ENCODE data around the gene KSR2.
A peak's percentile ranks its signal among the peaks of the same experiment; 100 is the strongest.

KSR2 gene

DNA sequence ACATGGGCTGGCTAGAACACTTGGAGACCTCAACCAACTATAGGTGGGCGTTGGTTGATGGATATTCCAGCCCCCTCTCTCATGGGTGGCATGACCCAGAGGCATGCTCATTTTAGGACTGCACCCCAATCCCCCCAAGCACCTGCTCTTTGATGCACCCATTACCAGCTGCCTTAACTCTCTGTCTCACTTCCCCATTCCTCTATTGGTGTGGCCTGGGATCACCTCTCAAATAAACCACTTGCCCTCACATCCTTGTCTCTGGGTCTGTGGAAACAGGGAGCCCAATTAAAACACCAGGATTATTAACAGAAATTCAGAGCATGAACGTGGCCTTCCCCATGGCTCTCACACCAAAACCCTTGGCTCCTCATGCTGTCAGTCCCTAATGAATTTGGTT is 405.1 kb downstream of the KSR2 start:
- no peak for DNase-seq

DNA sequence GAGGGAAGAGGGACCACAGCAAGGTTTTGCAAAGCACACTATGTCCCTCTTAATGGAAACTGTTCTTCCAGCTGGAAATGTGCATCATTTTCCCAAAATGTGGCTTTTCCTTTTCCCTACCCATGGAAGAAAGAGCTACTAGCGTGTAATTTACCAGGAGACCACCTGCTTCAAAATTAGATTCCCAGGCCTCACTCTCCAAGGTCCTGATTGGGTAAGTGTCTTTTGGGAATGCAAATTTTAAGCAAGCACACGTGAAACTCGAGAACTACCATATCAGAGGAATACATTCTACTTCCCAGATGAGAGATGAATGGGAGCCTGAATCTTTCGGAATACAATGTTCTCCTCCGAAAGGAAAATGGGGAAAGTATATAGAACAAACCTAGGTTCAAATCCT is 405.8 kb downstream of the KSR2 start:
- DNase-seq: no peak

DNA sequence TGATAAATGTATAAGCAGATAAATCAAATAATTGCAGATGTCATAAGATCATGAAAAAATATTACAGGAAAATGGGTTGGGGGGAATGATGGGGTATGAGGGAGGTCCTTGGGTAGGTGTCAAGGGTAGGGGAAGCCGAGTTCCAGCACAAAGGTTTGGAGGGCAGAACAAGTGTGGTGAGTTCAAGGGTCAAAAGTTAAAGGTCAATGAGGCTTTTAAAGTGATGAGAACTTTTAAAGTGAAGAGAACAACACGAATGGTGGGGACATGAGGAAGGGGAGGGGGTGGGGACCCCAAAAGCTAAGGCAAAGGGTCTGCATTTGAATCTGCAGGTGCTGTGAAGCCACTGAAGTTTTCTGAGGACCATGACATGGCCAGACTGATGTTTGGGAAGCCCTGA is 406.8 kb downstream of the KSR2 start:
- no peak for DNase-seq

DNA sequence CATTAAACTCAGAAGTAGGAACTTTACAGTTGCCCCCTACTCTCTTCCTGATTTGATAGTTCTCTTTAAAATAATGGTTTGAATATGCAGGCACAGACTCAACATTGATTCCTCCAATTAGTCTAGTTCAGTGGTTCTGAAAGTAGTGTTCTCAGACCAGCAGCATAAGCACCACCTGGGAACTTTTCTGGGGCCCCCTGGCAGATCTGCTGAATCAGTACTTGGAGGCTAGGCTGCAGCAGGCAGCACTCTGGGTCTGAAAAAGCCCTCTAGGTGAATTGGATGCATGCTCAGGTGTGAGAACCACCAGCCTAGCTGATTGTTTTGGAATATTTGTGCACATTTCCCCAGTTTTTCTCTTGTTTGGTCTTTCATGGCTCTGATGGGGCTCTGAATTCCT is 408.8 kb downstream of the KSR2 start:
- DNase-seq: no peak

DNA sequence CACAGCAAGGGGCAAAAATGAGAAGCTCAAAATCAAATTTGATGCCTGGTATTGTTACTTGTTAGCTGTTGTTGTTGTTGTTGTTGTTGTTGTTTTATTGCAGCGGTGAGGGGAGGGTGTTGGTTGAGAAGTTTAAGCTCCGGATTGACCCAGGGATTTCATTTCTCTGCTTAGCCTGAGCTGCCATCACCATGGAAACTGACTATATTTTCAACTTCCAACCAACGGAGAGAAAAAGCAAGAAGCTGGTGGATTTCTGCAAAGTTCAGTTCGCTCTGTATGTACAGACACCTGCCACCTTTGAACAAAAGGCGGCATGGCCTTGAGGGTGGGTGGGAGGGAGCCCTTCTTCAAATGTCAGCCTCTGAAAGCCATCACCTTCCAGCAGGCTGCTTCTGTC is 412.9 kb downstream of the KSR2 start:
- DNase-seq: no peak

DNA sequence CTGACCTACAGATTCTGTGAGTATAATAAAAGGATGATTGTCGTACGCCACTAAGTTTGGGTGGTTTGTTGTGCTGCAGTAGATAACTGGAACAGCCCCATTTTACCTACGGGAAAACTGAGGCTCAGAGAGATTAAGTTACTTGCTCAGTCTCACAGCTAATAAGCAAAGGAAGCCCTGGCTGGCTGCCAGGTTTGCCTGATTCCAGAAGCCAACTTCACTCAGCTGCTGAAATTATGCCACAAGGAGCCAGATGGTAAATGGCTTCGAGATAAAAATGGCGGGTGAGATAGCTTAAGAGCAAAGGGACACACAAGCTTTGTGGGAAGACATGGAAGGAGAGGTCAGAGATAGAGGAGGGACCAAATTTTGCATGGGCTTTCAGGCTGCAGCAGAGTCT is 415.8 kb downstream of the KSR2 start:
- DNase-seq: no peak

DNA sequence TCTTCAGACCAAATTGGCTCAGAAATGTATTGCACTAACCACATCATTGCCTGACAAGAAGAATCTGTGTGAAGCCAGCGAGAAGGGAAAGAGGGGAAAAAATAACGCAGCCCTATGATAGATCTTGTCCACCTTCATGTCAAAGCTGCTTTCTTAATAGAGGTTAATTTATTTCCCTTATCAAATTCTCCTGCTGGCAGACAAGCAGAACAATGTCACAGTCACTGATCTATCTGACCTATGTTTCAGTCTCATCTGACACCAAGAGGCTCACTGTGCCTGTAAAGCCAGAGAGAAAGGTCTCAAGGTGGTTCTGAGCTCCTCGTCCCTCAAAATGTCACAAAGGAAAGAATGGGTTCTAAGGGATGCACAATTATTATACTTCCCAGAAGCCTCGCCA is 417.1 kb downstream of the KSR2 start:
- no peak for DNase-seq

DNA sequence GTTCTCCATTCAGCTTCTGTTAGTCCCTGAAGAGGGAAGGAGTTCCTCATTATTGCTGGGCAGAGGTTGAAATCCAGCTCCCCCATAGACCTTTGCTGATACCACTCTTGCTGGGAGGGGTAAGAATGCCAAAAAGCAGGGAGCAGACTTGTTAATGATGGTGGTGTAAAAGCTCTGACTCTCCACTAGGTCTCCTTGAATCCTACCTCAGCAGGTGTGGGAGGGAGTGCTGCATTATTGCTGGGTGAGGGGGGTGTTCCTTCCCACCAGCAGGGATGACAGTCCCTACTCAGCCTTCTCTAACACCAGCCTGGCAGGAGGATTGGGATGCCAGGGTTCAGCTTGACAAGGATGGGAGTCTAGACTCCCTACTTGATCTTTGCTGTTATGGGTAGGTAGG is 421.6 kb downstream of the KSR2 start:
- no peak for DNase-seq

DNA sequence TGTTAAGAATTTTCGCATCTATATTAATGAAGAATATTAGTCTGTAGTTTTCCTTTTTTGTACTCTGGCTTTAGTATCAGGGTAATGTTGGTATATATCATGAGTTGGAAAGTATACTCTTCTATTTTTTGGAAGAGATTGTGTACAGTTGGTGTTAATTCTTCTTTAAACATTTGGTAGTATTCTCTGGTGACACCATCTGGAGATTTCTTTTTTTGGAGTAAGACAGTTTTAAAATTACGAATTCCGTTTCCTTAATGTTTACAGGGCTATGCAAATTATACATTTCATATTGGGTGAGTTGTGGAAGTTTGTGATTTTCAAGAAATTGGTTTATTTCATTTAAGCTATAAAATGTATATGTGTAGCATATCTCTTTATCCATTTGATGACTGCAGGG is 423.6 kb downstream of the KSR2 start:
- no peak for DNase-seq

DNA sequence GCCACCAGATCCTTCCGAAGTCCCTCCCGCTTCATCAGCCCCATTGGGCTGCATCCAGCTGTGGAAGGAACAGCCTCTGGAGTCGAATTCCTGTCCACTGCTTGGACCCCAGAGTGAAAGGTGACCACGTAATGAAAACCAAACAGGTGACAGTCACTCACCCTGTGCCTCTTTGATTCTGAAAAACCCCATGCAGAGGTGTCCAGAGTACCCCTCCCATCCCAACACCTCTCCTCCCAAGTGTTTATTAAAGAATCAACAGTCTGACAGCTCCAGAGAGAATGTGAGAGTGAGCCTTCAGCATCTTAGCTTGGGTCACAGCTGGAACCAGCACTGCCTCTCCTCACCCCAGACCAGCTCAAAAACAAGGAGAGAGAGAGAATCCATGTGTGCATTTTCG is 428.8 kb downstream of the KSR2 start:
- no peak for DNase-seq

DNA sequence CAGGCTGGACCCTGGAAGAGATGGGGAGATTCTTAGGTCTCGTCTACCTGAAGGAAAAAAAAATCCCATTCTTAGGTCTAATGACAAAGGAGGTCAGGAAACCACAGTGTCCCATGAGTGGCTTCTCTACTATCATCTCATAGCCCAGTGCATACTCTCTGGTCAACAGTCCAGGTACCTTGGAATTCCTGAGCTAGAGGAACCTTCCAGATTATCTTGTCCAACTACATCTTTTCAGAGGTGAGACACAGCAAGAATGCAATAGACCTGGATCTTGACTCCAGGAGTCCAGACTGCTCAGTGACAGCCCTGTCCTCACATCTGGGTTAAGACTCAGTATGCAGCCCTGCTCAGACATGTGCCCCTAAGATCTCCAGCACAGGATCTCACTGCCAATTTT is 429.9 kb downstream of the KSR2 start:
- DNase-seq: no peak

DNA sequence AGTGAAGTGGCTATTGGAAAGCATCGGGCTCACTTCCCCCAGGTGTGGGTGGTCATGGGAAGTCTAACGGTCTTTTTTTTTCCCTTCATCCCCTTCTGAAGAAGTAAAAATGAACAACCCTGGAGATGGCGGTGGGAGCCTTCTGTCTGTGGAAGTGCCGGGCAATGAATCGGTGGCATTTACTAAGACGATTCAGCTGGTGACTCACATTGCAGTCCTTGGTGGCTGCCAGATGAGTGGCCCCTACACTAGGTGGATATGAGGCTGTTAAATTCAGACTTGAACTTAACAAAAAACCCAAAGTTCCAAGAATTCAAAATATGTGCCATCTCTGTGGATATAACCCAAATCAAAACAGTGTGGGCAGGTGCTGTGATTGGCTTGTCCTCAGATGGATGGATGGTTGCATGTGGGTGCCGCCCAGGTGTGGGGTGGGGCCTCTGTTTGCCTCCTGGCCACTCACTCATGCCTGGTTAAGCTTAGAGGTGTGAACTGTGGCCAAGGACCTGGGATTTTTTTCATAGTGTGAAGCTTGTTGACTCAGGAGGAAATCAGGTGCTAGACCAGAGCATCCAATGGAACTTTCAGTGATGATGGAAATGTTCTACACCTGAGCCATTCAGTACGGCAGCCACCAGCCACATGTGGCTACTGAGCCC is 430.6 kb downstream of the KSR2 start:
- DNase-seq: no peak

DNA sequence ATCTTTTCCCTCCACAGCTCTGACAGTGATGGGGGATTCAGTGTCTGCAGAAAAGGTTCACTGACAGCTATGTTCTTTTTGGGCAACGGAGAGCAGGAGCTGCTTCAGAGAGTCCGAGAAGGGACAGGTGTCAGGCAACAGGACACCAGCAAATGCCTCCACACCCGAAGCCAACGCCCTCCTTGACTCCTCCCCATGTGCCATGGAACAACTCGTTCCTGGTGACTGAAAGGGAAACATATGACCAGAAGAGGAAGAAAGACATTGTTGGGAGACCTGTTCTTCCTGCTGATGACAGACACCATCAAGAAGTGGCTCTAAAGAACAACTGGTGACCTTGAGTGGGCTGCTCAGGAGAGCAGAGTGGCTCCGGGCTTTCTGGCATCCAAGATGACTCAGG is 435.1 kb downstream of the KSR2 start:
- no peak for DNase-seq

DNA sequence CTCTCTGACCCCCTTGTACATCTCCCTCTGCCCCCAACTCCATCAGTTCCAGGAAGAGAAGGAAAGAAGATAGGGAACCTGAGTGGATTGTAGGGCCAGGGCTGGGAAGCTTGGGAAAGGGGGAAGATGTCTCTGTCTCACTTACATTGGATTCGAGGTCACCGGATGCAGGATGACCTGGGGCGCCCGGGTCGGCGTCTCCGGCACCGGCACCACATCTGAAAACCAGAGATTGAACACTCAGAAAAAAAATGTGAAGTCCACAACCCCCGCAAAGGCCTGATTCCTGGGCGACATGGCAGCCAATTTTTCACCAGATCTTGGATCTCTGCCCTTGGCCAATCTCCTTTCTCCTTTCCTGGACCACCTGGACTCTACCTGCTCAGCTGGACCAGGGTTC is 438.0 kb downstream of the KSR2 start:
- DNase-seq: no peak

DNA sequence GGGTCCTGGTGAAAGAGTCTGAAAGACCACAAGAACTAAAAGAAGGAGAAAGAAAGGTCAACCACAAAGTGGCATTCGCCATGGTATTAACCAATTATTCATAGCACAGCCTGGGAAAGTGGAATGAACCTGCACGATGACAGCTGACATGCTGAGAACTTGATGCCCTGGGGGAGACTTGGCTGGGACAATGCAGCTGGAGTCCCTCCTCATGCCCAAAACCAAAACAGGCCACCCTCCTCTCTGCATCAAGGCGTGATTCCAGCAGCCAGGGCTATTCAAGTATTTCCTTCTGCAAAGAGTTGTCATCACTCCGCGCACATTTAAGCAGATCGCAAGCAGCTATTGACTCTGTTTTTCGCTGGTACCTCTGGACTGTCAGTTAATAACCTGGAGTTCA is 440.3 kb downstream of the KSR2 start:
- DNase-seq: no peak

DNA sequence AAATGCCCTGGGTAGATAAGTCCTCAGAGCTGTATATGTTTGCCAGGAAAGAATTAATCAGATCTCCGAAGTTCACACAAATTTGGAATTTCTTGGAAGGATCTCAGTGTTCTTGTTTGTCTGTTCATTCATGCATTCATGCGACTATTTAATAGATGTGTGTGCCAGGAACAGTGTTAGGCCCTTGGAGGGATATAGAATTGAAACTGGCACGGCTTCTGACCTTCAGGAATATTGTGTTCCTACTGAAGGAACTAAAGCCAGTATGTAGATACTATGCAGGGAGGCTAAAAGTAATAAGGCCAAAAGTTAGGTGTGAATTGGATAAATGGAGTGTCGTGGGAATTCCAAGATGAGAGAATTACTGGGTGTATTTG is 441.3 kb downstream of the KSR2 start:
- no peak for DNase-seq

DNA sequence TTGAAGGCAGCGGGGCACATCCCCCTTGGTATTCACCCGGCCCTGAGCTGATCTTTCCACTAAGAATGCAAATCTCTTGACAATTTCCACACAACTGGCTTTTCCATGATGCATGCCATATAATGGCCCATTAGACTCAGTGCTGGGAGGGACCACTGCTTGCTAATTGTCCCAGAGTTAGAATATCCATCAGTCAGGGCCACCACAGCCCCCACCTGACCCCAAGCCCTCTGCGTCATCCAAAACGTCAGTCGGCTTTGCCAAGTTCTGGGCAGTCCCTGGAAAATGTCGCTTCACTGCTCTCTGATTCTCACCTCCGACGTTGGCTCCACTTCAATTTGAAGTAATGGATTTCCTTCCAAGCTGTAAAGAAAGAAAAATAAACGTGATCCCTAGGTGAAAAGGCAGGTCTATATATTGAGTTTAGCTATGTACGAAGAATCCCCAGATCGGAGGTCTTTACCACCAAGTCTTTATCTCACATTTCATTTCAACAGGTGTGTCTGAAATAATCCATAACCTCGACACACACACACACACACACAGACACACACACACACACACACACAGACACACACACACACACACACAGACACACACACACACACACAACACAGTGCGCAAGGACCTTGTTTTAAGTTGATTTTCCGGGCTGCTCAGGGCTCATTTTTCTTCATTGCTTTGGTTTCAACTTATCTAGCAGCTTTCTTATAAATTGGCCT is 441.9 kb downstream of the KSR2 start:
- DNase-seq: peak; percentile 26

DNA sequence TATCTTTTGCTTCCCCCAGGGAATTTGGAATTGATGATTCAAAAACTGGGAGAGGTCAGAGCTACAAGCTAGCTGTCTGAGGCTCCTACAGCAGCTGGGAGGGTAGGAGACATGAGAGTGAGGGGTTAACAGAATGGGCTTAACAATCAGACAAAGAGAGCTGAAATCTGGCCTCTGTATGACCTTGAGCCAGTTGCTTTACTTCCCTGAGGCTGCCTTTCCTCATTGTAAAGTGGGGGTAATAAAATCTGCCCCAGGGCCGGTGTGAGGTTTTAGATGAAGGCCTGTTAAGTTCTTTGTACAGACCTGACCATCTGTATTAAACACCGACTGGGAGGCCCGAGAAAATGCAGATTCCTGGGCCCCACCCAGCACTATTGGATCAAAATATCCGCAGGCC is 443.0 kb downstream of the KSR2 start:
- peak; percentile 21 for DNase-seq

DNA sequence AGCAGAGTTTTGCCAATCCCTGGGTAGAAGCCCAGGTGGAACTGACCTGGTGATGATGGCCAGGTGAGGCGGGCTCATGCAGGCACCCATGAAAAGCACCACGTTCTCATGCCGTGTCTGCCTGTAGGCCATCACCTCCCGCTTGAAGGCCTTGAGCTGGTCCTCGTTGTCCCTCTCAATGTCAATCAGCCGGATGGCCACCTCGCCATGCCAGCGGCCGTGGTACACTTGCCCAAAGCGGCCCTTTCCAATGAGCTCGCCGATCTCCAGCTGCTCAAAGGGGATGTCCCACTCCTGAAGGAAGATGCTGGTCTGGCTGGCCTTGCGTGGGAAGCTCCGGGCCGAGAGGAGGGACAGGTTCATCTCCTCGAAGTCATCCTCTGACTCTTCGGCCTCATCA is 444.0 kb downstream of the KSR2 start:
- DNase-seq: no peak

DNA sequence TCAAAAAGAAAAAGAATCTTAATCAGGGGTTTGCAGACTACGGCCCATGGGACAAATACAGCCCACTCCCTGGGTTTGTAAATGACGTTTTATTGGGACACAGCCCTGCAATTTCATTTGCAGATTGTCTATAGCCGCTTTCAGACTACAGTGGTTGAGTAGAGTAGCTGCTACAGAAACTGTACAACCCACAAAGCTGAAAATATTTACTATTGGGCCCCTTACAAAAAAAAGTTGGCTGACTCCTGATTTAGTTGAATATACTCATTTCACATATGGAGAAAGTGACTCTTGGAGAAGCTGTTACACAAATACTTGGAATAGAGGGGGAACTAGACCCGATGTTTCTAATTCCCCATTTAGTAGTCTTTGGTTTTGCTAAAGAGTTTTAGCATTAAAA is 444.8 kb downstream of the KSR2 start:
- DNase-seq: peak; percentile 18

DNA sequence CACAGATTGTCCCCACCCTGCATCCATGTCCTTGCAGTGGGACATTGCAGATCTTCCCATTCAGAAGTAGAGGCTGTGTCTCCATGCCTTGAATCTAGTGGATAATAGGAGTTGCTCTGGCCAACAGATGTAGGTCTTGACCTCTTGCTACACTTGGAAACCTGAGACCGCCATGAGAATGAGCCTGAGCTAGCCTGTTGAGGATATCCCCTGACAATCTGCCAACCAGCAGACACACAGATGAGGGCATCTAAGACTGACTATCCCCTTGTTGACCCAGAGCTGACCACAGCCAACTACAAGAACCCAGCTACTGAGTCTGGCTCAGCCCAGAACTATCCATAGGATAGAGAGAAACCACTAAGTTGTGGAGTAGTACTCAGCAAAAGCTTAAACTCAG is 446.2 kb downstream of the KSR2 start:
- peak; percentile 2 for DNase-seq

DNA sequence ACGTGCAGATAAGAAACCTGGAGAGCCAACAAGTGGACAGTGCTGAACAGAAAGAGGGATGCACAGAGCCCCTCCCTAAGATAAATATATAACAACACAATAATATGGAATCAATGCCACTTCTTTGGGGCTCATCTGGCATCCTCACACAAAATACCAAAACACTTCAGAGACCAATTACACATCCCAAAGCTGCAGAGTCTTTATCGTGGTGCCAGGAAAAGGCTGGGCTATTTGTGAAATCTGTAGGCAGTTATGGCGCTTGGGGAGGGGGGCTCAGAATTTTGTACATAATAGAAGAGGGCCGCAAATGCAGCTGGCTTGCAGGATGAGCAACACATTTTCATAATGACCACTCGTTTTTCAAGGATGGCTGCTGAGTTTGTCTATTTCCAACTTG is 446.9 kb downstream of the KSR2 start:
- DNase-seq: no peak

DNA sequence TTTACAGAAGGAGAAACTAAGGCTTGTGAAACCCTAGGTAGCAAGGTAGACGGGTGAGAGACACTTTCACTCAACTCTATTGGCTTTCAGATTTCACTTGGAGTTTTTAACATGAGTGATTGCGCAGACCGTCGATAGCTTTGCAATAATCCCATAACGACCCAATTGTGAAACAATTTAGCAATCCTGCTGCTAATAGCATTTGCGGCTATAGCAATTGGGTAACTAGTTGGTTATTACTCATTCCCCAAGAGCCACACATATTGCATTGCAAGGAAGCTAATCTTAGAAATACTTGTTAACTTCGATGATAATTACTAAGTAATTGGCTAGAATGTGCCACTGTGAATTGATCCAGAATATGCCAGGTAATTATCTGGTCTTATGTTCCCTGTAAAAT is 447.4 kb downstream of the KSR2 start:
- DNase-seq: peak; percentile 6

DNA sequence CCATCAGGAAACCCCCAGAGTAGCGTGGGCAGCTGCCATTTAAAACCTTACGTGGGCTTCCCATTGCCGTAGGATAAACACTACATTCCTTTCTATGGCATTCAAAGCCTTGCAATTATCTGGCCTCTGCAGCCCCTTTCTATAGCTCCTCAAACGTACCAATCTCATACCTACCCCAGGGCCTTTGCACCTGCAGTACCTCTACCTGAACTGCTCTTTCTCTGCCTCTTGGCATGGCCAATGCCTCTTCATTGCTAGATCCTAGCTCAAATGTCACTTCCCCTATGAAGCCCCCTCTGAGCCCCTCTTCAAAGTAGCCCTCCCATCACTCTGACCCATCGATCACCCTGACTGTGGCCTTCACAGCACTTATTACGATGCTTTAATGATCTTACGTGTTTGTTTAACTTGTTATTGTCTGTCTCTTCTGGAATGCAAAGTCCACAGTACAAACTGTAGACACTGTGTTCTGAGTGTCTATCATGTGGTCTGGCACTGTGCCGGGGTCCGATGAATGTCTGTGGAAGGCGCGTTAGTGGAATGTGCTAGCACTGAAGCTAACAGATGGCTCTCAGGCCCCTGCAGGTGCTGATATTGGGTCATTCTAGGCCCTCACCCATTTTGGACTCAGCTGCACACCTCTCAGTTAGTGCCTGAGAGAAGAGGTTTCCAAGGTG is 450.1 kb downstream of the KSR2 start:
- no peak for DNase-seq

Measured in right forelimb (tissue), 1 donor.